K562 (cell line): ENCODE measurements around the gene E2F3. TPM values are rescaled to one million over a fixed set of nuclear protein-coding genes. Genes with fewer than 3 reads are reported as not detected.

Source experiments
- BCL6 ChIP-seq: fragments of 250-450 bp; sonication (Bioruptor Pico); IDR thresholded peaks from 2 replicates; pipeline ENCODE4 v1.4.0; 2020
- BHLHE40 ChIP-seq: IDR thresholded peaks from 2 replicates; pipeline ENCODE4 v1.6.1; 2011; ENCODE audit warnings: low read length, improper control_type of control experiment
- CC2D1A ChIP-seq: fragments of 450-650 bp; IDR thresholded peaks from 2 replicates; pipeline ENCODE4 v1.6.1; 2017; ENCODE audit warnings: mild to moderate bottlenecking
- EGR1 ChIP-seq: fragments of 450-650 bp; conservative IDR thresholded peaks from 2 replicates; pipeline ENCODE4 v1.6.1; 2017; ENCODE audit warnings: mild to moderate bottlenecking
- GTF2A2 ChIP-seq: IDR thresholded peaks from 2 replicates; pipeline ENCODE4 v1.6.1; 2016; ENCODE audit warnings: mild to moderate bottlenecking, missing genetic modification characterization, missing compliant biosample characterization
- HMGN3 ChIP-seq: IDR thresholded peaks from 2 replicates; pipeline ENCODE4 v1.6.1; 2011; ENCODE audit warnings: borderline replicate concordance, low read depth, mild to moderate bottlenecking, mixed read lengths, low read length; ENCODE audit not compliant: insufficient read length; ENCODE audit errors: extremely low read depth
- KLF13 ChIP-seq: fragments of 450-650 bp; IDR thresholded peaks from 2 replicates; pipeline ENCODE4 v1.6.1; 2016; ENCODE audit warnings: missing genetic modification characterization, low read depth, mild to moderate bottlenecking, missing compliant biosample characterization, moderate library complexity, borderline replicate concordance
- polyA plus RNA-seq, 8 experiments: library from polyadenylated mRNA; depleted of rRNA in 4 of 8; stranded (reverse) in 5 of 8; unstranded in 3 of 8; fragments of >200 nt; fragmentation: Nextera tagmentation in 2 of 8; fragmentation: Illumina TruSeq in 1 of 8; extraction: Ambion mirVana in 2 of 8; extraction: Trizol in 1 of 8; gene quantifications; 2 replicates each; pipeline versions ENCODE4 v1.2.1 to v1.2.3, GENCODE V29; 2011 to 2014; ENCODE audit warnings: inconsistent platforms in 1 of 8, missing spikeins in 1 of 8
- total RNA-seq, 7 experiments: library from RNA; depleted of rRNA in 6 of 7; stranded (reverse); fragments of >200 nt in 6 of 7; fragmentation: Illumina TruSeq in 2 of 7; extraction: Trizol in 2 of 7; gene quantifications; 2 replicates each; pipeline versions ENCODE4 v1.2.1 to v1.2.3, GENCODE V29; 2011 to 2021; ENCODE audit warnings: low replicate concordance in 1 of 7
- TF ChIP-seq, protein P1 (sequence below): fragments of 450-650 bp; IDR thresholded peaks from 2 replicates; pipeline ENCODE4 v1.6.1; 2016; ENCODE audit warnings: low read depth
- TF ChIP-seq, protein P2 (sequence below), 2 experiments: fragments of 450-650 bp; formaldehyde crosslinking in 1 of 2; IDR thresholded peaks; 2 replicates each; pipeline versions ENCODE4 v1.4.0 to v1.6.1; 2014 to 2020; ENCODE audit warnings: mild to moderate bottlenecking in 2 of 2, borderline replicate concordance in 1 of 2, low read depth in 1 of 2
- TF ChIP-seq, protein P3 (sequence below): fragments of 250-450 bp; sonication (Bioruptor Pico); IDR thresholded peaks from 2 replicates; pipeline ENCODE4 v1.8.0; 2021; ENCODE audit warnings: moderate library complexity, mild to moderate bottlenecking, inconsistent platforms

Gene E2F3
- total and polyA plus RNA-seq, 9 of the 15 experiments (the other 6 are each of a cell fraction or from before 2014, with no cell fraction given) = 11.1 to 44.7 (median 27.2) TPM

DNA sequence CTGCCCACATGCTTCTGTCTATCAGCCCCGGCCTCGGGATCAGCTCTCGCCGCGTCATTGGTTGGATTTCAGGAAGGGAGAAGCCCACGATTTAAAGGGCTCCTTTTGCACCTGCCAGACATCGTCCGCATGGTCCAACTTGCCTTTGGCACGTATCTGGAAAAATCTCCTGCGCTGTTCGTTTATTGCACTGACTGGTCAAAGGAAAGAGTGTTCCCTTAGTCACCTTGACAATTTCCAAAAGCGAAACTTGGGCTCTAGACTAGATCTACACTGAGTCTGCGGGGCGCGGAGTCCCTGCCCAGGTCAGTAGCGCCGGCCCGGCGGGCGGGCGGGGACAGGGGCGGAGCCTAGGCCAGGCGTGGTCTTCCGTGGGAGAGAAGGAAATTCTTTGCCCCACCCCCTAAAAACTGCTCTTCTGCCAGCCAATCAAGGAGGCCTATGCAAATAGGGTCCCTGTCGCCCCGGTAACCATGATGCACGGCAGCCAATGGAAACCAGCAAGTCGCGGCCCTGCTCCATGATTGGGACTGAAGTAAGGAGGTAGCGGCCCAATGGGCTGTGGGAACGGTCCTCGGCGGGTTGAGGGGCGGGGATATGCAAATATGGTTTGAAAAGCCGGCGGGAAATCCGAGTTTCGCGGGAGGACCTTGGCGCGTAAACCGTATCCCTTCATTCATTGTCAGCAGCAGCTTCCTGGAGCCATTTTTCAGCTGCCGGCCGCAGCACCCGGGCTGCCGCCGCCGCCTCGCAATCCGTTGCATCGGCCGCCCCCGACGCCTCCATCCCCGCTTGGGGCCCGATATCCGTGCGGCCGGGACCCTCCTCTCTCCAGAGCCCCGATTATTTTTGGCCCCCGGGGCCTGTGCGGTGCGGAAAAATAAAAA lies at the start of gene E2F3 (continued):
- TF ChIP-seq, protein P1, sequence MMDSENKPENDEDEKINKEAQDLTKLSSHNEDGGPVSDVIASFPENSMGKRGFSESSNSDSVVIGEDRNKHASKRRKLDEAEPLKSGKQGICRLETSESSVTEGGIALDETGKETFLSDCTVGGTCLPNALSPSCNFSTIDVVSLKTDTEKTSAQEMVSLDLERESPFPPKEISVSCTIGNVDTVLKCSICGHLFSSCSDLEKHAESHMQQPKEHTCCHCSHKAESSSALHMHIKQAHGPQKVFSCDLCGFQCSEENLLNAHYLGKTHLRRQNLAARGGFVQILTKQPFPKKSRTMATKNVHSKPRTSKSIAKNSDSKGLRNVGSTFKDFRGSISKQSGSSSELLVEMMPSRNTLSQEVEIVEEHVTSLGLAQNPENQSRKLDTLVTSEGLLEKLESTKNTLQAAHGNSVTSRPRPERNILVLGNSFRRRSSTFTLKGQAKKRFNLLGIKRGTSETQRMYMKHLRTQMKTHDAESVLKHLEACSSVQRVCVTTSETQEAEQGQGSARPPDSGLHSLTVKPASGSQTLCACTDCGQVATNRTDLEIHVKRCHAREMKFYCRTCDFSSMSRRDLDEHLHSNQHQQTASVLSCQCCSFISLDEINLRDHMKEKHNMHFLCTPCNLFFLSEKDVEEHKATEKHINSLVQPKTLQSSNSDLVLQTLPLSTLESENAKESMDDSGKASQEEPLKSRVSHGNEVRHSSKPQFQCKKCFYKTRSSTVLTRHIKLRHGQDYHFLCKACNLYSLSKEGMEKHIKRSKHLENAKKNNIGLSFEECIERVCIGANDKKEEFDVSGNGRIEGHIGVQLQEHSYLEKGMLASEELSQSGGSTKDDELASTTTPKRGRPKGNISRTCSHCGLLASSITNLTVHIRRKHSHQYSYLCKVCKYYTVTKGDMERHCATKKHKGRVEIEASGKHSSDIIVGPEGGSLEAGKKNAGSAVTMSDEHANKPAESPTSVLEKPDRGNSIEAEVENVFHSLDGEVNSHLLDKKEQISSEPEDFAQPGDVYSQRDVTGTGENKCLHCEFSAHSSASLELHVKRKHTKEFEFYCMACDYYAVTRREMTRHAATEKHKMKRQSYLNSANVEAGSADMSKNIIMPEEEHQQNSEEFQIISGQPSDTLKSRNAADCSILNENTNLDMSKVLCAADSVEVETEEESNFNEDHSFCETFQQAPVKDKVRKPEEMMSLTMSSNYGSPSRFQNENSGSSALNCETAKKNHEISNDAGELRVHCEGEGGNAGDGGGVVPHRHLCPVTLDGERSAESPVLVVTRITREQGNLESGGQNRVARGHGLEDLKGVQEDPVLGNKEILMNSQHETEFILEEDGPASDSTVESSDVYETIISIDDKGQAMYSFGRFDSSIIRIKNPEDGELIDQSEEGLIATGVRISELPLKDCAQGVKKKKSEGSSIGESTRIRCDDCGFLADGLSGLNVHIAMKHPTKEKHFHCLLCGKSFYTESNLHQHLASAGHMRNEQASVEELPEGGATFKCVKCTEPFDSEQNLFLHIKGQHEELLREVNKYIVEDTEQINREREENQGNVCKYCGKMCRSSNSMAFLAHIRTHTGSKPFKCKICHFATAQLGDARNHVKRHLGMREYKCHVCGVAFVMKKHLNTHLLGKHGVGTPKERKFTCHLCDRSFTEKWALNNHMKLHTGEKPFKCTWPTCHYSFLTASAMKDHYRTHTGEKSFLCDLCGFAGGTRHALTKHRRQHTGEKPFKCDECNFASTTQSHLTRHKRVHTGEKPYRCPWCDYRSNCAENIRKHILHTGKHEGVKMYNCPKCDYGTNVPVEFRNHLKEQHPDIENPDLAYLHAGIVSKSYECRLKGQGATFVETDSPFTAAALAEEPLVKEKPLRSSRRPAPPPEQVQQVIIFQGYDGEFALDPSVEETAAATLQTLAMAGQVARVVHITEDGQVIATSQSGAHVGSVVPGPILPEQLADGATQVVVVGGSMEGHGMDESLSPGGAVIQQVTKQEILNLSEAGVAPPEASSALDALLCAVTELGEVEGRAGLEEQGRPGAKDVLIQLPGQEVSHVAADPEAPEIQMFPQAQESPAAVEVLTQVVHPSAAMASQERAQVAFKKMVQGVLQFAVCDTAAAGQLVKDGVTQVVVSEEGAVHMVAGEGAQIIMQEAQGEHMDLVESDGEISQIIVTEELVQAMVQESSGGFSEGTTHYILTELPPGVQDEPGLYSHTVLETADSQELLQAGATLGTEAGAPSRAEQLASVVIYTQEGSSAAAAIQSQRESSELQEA = no peak
- TF ChIP-seq EGR1 (peak; percentile 79; the same call in 1 of the 2 replicates), GTF2A2 (no peak; the same call in 1 of the 2 replicates), BHLHE40 (peak; percentile 53; the same call in 1 of the 2 replicates), BCL6 (CRISPR knock-in tag) (no peak), CC2D1A (peak; percentile 69; the same call in 1 of the 2 replicates), HMGN3 (peak; percentile 42), KLF13 (tag) (no peak)
- TF ChIP-seq, protein P2, sequence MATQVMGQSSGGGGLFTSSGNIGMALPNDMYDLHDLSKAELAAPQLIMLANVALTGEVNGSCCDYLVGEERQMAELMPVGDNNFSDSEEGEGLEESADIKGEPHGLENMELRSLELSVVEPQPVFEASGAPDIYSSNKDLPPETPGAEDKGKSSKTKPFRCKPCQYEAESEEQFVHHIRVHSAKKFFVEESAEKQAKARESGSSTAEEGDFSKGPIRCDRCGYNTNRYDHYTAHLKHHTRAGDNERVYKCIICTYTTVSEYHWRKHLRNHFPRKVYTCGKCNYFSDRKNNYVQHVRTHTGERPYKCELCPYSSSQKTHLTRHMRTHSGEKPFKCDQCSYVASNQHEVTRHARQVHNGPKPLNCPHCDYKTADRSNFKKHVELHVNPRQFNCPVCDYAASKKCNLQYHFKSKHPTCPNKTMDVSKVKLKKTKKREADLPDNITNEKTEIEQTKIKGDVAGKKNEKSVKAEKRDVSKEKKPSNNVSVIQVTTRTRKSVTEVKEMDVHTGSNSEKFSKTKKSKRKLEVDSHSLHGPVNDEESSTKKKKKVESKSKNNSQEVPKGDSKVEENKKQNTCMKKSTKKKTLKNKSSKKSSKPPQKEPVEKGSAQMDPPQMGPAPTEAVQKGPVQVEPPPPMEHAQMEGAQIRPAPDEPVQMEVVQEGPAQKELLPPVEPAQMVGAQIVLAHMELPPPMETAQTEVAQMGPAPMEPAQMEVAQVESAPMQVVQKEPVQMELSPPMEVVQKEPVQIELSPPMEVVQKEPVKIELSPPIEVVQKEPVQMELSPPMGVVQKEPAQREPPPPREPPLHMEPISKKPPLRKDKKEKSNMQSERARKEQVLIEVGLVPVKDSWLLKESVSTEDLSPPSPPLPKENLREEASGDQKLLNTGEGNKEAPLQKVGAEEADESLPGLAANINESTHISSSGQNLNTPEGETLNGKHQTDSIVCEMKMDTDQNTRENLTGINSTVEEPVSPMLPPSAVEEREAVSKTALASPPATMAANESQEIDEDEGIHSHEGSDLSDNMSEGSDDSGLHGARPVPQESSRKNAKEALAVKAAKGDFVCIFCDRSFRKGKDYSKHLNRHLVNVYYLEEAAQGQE (IDR thresholded peaks at IDR 0.05; ENCODE audit: borderline replicate concordance) = no peak
- TF ChIP-seq, protein P2 (CRISPR knock-in tag; IDR thresholded peaks at IDR 0.05; ENCODE audit: low read depth) = no peak
- TF ChIP-seq, protein P3, sequence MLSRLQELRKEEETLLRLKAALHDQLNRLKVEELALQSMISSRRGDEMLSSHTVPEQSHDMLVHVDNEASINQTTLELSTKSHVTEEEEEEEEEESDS = no peak
